Measurements from ENCODE around the gene SOAT2.

SOAT2 gene

DNA sequence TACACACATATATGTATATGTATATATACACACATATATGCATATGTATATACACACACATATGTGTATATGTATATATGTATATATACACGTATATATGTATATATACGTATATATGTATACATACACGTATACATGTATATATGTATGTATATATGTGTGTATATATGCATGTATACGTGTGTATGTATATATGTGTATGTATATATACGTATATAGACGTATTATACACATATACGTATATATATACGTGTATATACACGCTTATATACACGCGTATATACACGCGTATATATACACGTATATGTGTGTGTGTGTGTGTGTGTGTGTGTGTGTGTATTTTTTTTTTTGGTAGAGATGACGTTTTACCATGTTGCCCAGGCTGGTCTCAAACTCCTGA is 44.4 kb downstream of the SOAT2 start:
- H4K8ac ChIP-seq (ENCODE audit: low read length), result no peak overlapping the region
- WGBS, result 100% methylated on average over 3 of the region's 15 CpGs
- no peak overlapping the region for H3K4me3 ChIP-seq (ENCODE audit: insufficient read depth in 1 of 2, low read depth in 1 of 2, low read length in 2 of 2)
- H4K91ac ChIP-seq (ENCODE audit: low read length), result no peak overlapping the region
- H2BK12ac ChIP-seq (ENCODE audit: low read length in 2 of 2), result no peak overlapping the region
- no peak overlapping the region for H3K18ac ChIP-seq (ENCODE audit: low read depth in 1 of 2, low read length in 2 of 2)
- no peak overlapping the region for H3K23ac ChIP-seq (ENCODE audit: low read length in 2 of 2)
- no peaks in the 10 kb centered on the region for H3K36me3 ChIP-seq (ENCODE audit: control insufficient read depth in 1 of 2, insufficient read depth in 2 of 2, low read depth in 1 of 2, low read length in 2 of 2)
- no peak overlapping the region for H3K9ac ChIP-seq (ENCODE audit: low read length)
- no peaks in the 10 kb centered on the region for H3K9me3 ChIP-seq (ENCODE audit: control insufficient read depth, low read length)
- no peak overlapping the region for H2BK15ac ChIP-seq (ENCODE audit: low read depth, poor library complexity, severe bottlenecking)
- no peak for DNase-seq
- no peaks in the 10 kb centered on the region for H3K4me1 ChIP-seq (ENCODE audit: control insufficient read depth, insufficient read depth, low read depth, low read length)
- H3K14ac ChIP-seq (ENCODE audit: low read length in 2 of 2), result no peak overlapping the region
- H2AK5ac ChIP-seq (ENCODE audit: low read length, severe bottlenecking), result no peak overlapping the region
- H2BK120ac ChIP-seq (ENCODE audit: low read depth, low read length), result no peak overlapping the region
- H3K79me1 ChIP-seq (replicated peaks; ENCODE audit: low read length, poor library complexity, severe bottlenecking), result no peaks in the 10 kb centered on the region
- no peak overlapping the region for H3K4ac ChIP-seq (ENCODE audit: low read depth in 1 of 2, low read length in 2 of 2)
- H2BK5ac ChIP-seq (ENCODE audit: low read depth, low read length, poor library complexity, severe bottlenecking), result no peak overlapping the region
- no peak overlapping the region for H2AFZ ChIP-seq (ENCODE audit: low read depth, low read length)
- H3K4me2 ChIP-seq (ENCODE audit: low read length, poor library complexity, severe bottlenecking), result no peak overlapping the region
- H3K27me3 ChIP-seq (ENCODE audit: control insufficient read depth in 1 of 2, insufficient read depth in 1 of 2, low read length in 2 of 2), result no peaks in the 10 kb centered on the region
- no peak overlapping the region for H3K27ac ChIP-seq (ENCODE audit: low read length, poor library complexity, severe bottlenecking)

DNA sequence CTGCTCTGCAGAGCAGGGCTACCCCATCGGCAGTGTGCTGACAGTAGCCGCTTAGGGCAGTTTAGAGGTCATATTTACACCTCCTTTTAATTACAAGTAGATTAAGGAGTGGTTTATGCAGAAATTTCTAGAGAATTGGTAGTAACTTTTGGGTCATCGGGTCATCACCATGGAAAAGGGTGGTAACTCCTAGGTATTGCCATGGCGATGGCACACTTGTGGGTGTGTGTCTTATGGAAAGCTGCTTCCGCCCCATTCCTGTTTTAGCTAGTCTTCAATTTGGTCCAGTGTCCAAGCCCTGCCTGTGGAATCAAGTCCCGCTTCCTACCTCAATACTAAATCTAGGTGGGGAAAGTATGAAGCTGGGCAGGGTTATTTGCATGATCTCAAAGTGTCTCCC is 47.8 kb downstream of the SOAT2 start:
- Histone ChIP-seq H3K4me1 (ENCODE audit: control insufficient read depth, insufficient read depth, low read depth, low read length) (no peaks in the 10 kb centered on the region), H2BK15ac (ENCODE audit: low read depth, poor library complexity, severe bottlenecking) (no peak overlapping the region), H3K4me2 (ENCODE audit: low read length, poor library complexity, severe bottlenecking) (no peak overlapping the region), H3K9me3 (ENCODE audit: control insufficient read depth, low read length) (no peaks in the 10 kb centered on the region), H4K8ac (ENCODE audit: low read length) (no peak overlapping the region), H4K91ac (ENCODE audit: low read length) (no peak overlapping the region), H2BK5ac (ENCODE audit: low read depth, low read length, poor library complexity, severe bottlenecking) (no peak overlapping the region), H3K9ac (ENCODE audit: low read length) (no peak overlapping the region), H3K36me3 (ENCODE audit: control insufficient read depth in 1 of 2, insufficient read depth in 2 of 2, low read depth in 1 of 2, low read length in 2 of 2) (peaks cover 0 to 4% of the 10 kb centered on the region in 2 experiments), H3K23ac (ENCODE audit: low read length in 2 of 2) (no peak overlapping the region), H3K27me3 (ENCODE audit: control insufficient read depth in 1 of 2, insufficient read depth in 1 of 2, low read length in 2 of 2) (no peaks in the 10 kb centered on the region), H2BK120ac (ENCODE audit: low read depth, low read length) (no peak overlapping the region), H2AFZ (ENCODE audit: low read depth, low read length) (no peak overlapping the region), H3K79me1 (replicated peaks; ENCODE audit: low read length, poor library complexity, severe bottlenecking) (no peaks in the 10 kb centered on the region), H2AK5ac (ENCODE audit: low read length, severe bottlenecking) (no peak overlapping the region), H2BK12ac (ENCODE audit: low read length in 2 of 2) (no peak overlapping the region), H3K18ac (ENCODE audit: low read depth in 1 of 2, low read length in 2 of 2) (no peak overlapping the region), H3K4ac (ENCODE audit: low read depth in 1 of 2, low read length in 2 of 2) (no peak overlapping the region), H3K14ac (ENCODE audit: low read length in 2 of 2) (no peak overlapping the region), H3K4me3 (ENCODE audit: insufficient read depth in 1 of 2, low read depth in 1 of 2, low read length in 2 of 2) (no peak overlapping the region), H3K27ac (ENCODE audit: low read length, poor library complexity, severe bottlenecking) (no peak overlapping the region)
- 85% methylated on average over 3 of the region's 6 CpGs for WGBS
- no peak for DNase-seq

DNA sequence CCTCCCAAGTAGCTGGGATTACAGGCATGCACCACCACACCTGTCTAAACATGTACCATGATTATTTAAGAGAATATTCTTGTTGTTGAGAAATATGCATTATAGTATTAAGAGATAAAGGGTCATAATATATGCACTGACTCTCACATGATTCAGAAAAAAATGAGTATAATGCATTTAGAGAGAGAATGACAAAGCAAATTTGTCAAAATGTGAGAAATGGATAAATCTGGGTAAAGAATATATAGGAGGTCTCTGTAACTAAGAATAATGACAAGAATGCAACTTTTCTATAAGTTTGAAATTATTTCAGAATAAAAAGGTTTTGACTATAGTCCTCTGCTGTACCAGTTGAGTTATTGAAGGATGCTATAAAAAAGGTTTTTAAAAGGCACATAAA is 49.1 kb downstream of the SOAT2 start:
- H2BK120ac ChIP-seq (ENCODE audit: low read depth, low read length), result no peak overlapping the region
- H2BK5ac ChIP-seq (ENCODE audit: low read depth, low read length, poor library complexity, severe bottlenecking), result no peak overlapping the region
- no peak overlapping the region for H2BK12ac ChIP-seq (ENCODE audit: low read length in 2 of 2)
- no peaks in the 10 kb centered on the region for H3K9me3 ChIP-seq (ENCODE audit: control insufficient read depth, low read length)
- H3K4me2 ChIP-seq (ENCODE audit: low read length, poor library complexity, severe bottlenecking), result no peak overlapping the region
- no peak for DNase-seq
- no peaks in the 10 kb centered on the region for H3K27me3 ChIP-seq (ENCODE audit: control insufficient read depth in 1 of 2, insufficient read depth in 1 of 2, low read length in 2 of 2)
- H3K4ac ChIP-seq (ENCODE audit: low read depth in 1 of 2, low read length in 2 of 2), result no peak overlapping the region
- H3K79me1 ChIP-seq (replicated peaks; ENCODE audit: low read length, poor library complexity, severe bottlenecking), result no peaks in the 10 kb centered on the region
- H3K36me3 ChIP-seq (ENCODE audit: control insufficient read depth in 1 of 2, insufficient read depth in 2 of 2, low read depth in 1 of 2, low read length in 2 of 2), result peaks cover 0 to 4% of the 10 kb centered on the region in 2 experiments
- no peak overlapping the region for H3K27ac ChIP-seq (ENCODE audit: low read length, poor library complexity, severe bottlenecking)
- H3K18ac ChIP-seq (ENCODE audit: low read depth in 1 of 2, low read length in 2 of 2), result no peak overlapping the region
- no peak overlapping the region for H3K9ac ChIP-seq (ENCODE audit: low read length)
- no peak overlapping the region for H2AK5ac ChIP-seq (ENCODE audit: low read length, severe bottlenecking)
- H4K91ac ChIP-seq (ENCODE audit: low read length), result no peak overlapping the region
- no peak overlapping the region for H4K8ac ChIP-seq (ENCODE audit: low read length)
- no peaks in the 10 kb centered on the region for H3K4me1 ChIP-seq (ENCODE audit: control insufficient read depth, insufficient read depth, low read depth, low read length)
- H3K14ac ChIP-seq (ENCODE audit: low read length in 2 of 2), result no peak overlapping the region
- H2BK15ac ChIP-seq (ENCODE audit: low read depth, poor library complexity, severe bottlenecking), result no peak overlapping the region
- H2AFZ ChIP-seq (ENCODE audit: low read depth, low read length), result no peak overlapping the region
- no peak overlapping the region for H3K4me3 ChIP-seq (ENCODE audit: insufficient read depth in 1 of 2, low read depth in 1 of 2, low read length in 2 of 2)
- H3K23ac ChIP-seq (ENCODE audit: low read length in 2 of 2), result no peak overlapping the region

DNA sequence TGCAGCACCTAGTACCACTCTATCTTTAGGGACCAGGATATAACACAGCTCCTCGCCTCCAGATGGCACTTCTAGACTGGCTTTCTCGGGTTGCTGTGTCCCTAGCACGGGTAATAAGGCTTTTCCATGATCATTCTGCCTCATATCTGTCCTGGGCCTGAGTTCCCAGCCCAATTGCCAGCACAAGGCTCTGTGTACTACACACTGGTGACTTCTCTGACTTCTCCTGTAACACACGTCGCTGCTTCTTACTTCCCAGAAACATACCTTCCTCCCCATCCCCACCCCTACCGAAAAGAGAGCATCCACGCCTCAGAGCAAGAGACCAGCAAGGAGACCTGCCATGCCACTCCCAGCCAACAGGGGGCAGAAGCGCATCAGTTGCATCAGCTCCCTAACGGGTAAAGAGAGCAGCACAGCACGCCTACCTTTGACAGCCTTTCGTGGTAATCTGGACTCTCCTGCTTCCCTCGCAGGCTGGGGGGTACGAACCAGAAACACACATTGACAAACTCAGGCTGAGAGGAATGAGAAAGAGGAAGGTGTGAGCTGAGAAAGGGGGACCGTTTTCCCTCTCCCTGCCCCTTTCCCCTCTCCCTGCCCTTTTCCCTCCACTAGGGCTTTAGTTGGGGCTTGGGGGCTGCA is 56.0 kb downstream of the SOAT2 start:
- no peak overlapping the region for H4K91ac ChIP-seq (ENCODE audit: low read length)
- 9% methylated on average over 13 of the region's 14 CpGs for WGBS
- H3K4me3 ChIP-seq (ENCODE audit: insufficient read depth in 1 of 2, low read depth in 1 of 2, low read length in 2 of 2), result no peak overlapping the region
- H2AK5ac ChIP-seq (ENCODE audit: low read length, severe bottlenecking), result no peak overlapping the region
- H3K18ac ChIP-seq (ENCODE audit: low read depth in 1 of 2, low read length in 2 of 2), result no peak overlapping the region
- H2AFZ ChIP-seq (ENCODE audit: low read depth, low read length), result no peak overlapping the region
- no peaks in the 10 kb centered on the region for H3K9me3 ChIP-seq (ENCODE audit: control insufficient read depth, low read length)
- H3K27me3 ChIP-seq (ENCODE audit: control insufficient read depth in 1 of 2, insufficient read depth in 1 of 2, low read length in 2 of 2), result no peaks in the 10 kb centered on the region
- peaks cover 15 to 30% of the 10 kb centered on the region in 2 experiments for H3K36me3 ChIP-seq (ENCODE audit: control insufficient read depth in 1 of 2, insufficient read depth in 2 of 2, low read depth in 1 of 2, low read length in 2 of 2)
- peak; percentile 76 for DNase-seq
- no peaks in the 10 kb centered on the region for H3K4me1 ChIP-seq (ENCODE audit: control insufficient read depth, insufficient read depth, low read depth, low read length)
- H3K23ac ChIP-seq (ENCODE audit: low read length in 2 of 2), result no peak overlapping the region
- no peak overlapping the region for H3K27ac ChIP-seq (ENCODE audit: low read length, poor library complexity, severe bottlenecking)
- H2BK12ac ChIP-seq (ENCODE audit: low read length in 2 of 2), result no peak overlapping the region
- H4K8ac ChIP-seq (ENCODE audit: low read length), result peak overlapping the region; percentile 41
- H2BK5ac ChIP-seq (ENCODE audit: low read depth, low read length, poor library complexity, severe bottlenecking), result no peak overlapping the region
- peak overlapping the region in 1 of 2 experiments; percentile 21 for H3K4ac ChIP-seq (ENCODE audit: low read depth in 1 of 2, low read length in 2 of 2)
- no peak overlapping the region for H3K14ac ChIP-seq (ENCODE audit: low read length in 2 of 2)
- H3K4me2 ChIP-seq (ENCODE audit: low read length, poor library complexity, severe bottlenecking), result no peak overlapping the region
- no peak overlapping the region for H2BK120ac ChIP-seq (ENCODE audit: low read depth, low read length)
- H3K9ac ChIP-seq (ENCODE audit: low read length), result peak overlapping the region; percentile 20
- H3K79me1 ChIP-seq (replicated peaks; ENCODE audit: low read length, poor library complexity, severe bottlenecking), result no peaks in the 10 kb centered on the region
- H2BK15ac ChIP-seq (ENCODE audit: low read depth, poor library complexity, severe bottlenecking), result no peak overlapping the region
